Renal pelvis (tissue), 4 donors: ENCODE measurements around the gene SEZ6L. TPM values are rescaled to one million over a fixed set of nuclear protein-coding genes. Genes with fewer than 3 reads are reported as not detected.

ENCODE experiments used
- DNase-seq: peaks from one replicate; pipeline ENCODE4 v3.0.0-alpha.2; 2013
- polyA plus RNA-seq, 3 donors: library from polyadenylated mRNA; unstranded; fragments of 120-200 nt; gene quantifications; one replicate each; pipeline ENCODE4 v1.2.1, GENCODE V29; 2013; ENCODE audit not compliant: insufficient read length in 3 of 3

SEZ6L gene
- polyA plus RNA-seq, 3 donors, result 0.06 to 0.30 (median 0.26) TPM

DNA sequence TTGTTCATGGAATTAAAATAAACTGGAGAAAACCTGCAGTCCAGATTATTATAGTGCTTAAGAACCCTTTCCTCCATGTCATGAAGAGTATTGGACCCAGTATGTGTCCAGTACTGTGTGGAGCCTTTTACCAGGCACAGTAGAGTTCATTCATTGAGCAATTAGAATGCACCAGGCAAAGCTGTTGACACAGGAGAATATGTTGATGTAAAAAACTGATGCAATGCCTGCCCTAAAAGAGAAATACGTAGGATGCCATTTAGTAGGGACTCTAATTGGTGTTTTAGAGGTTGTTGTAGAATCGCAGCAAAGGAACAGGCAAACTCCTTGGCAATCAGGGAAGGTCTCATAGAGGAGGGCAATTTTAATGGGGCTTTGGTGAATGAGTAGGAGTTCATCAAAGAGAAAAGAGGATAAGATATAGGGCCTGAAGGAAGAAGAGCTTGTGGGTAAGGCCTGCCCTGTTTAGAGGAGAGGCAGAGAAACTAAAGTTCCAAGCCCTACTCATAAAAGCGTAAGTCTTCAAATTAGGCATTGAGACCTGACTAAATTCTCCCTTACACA lies 126.4 kb downstream of the SEZ6L start:
- DNase-seq, result no peak

DNA sequence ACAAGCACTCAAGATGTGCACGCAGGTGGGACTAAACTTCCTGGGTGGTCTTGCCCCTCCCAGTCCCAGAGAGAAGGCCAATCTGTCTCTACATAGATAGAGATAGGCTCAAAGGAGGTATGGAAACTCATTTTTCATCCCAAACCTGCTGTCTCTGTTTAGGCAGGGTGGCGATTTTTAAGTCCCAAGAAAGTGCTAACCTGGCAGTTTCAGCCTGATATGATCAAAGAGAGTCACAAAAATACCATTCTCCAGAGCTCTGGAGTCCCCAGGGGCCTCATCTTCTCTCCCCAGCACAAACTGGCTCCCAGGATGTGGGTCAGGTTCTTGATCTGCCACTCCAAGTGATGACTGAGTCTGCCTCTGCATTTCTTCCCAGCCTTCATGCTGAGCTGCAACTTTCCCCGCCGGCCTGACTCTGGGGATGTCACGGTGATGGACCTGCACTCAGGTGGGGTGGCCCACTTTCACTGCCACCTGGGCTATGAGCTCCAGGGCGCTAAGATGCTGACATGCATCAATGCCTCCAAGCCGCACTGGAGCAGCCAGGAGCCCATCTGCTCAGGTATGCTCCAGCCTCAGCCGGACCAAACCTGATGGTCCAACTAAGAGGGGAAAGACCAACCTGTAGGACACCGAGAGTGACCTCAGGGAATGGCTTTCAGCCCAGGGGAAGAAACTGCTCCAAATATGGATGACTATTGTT lies 129.5 kb downstream of the SEZ6L start:
- no peak for DNase-seq

DNA sequence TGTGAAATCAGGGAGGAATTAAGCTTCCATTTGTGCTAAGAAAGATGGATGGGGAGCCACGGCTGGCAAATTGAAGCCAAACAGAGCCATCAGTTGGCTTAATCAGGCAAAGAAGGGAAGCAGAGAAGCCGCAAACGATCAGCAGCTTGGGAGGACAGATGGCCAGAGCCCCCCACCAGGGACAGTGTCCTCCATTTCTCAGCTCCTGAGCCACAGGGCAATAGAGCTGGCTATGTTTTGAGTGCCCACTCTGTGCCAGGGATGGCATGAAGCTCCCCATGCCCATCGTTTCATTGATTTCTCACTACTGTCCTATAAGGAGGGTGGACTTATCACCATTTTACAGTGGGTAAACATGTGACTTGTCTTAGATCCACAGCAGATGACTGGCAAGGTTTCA lies 133.5 kb downstream of the SEZ6L start:
- DNase-seq, result no peak

DNA sequence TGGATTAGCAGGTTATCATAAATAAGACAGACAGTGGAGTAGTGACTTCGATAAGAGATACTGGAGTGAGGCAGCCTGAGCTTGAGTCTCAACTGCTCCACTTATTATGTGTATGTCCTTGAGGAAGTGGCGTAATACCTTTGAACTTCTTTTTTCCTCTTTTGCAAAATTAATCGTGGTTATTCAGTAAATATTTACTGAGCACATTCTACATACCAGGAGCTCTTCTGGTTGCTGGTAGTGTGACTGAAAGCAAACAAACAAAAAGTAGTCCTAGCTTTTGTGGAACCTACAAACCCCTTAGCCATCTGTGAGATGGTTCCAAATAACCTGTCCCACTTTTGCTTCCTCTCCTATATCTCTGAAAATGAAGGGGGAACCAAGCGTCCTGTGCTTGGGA lies 134.2 kb downstream of the SEZ6L start:
- DNase-seq, result no peak

DNA sequence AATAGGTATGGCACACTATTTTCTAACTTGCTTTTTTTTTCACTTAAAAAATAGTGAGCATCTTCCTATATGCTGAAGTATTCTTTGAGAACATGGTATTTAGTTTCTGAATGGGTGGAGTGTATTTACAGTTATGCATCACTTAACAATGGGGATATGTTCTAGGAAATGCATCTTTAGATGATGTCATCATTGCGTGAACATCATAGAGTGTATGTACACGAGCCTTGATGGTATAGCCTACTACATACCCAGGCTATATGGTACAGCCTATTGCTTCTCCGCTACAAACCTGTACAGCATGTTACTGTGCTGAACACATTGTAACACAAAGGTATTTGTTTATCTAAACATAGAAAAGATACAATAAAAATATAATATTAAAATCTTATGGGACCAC lies 135.5 kb downstream of the SEZ6L start:
- no peak for DNase-seq

DNA sequence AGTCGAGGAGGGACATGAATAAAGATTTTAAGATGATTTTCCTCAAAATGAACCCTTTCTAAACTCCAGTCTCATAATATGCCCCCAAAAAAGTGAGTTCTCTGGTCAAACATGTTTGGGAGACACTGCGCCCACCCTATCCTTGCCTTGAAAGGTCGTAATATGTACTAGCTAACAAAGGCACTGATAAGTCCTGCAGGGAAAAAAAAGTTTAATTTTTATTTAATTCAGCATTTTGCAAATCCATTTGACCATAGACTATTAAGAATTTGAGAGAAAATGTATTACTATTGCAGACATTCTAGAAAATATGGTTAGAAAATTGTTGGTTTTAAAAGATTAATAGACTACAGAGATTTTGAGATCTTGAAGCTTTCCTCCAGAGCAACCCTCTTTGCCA lies 139.2 kb downstream of the SEZ6L start:
- no peak for DNase-seq

DNA sequence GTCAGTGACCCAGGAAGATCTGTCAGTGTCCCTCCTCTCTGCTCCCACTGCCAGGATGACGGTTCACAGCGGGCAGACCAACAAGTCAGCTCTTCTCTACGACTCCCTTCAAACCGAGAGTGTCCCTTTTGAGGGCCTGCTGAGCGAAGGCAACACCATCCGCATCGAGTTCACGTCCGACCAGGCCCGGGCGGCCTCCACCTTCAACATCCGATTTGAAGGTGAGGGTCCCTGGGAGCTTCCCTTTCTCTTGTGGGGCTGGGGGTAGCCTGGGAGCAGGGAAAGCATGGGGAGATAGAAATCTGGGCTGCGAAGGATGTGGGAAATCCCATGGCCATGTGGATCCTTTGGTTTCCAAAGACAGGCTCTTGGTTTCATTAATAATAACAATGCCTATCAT lies 141.4 kb downstream of the SEZ6L start:
- no peak for DNase-seq

DNA sequence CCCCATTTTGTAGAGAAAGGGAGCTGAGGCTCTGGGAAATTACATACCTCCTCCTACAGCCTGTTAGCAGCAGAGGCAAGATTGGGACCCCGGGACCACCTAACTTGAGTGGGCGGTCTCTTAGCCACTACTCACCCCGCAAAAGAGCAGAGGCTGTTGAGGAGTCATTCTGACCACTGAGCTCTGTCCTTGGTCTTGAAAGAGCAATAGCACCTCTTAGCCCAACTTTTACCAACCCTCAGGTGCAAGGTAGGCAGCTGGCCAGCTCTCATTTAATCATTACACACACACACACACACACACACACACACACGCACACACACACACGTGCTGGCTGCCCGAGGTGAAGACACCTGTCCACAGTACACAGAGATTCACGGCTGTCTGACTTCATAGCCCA lies 144.0 kb downstream of the SEZ6L start:
- no peak for DNase-seq

DNA sequence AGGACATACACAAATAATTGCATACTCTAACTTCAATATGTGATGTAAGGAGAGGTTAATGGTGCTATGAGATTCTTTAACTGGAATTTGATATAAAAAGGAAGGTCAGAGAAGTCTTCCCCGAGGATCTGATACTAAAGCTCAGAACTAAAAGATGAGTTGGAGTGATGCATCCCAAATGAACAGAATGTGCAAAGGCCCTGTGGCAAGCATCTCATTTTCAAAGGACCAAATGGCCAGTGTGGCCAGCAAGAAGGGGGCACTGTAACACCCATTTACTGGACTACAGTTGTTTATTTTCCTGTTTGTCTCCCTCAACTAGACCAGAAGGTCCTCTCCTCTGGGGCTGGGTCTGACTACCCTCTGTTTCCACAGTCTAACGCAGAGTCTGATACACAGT lies 144.9 kb downstream of the SEZ6L start:
- DNase-seq, result no peak

DNA sequence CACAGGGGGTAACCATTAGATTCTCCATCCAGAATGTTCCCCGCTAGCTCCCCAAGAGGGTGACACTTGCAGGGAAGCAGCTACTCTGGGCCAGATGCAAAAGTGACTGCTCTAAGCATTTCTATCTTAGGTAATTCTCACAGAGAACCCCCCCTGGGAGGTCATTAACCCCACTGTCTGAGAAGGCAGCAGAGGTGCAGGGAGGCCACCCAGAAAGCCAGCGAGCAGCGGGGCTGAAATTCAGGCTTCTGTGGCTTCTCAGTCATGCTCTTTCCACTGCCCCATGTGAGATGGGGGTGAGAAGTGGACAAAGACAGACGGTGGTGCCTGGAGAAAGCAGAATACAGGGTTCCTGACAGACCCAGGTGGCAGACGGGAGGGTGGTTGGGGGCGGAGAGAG lies 145.4 kb downstream of the SEZ6L start:
- no peak for DNase-seq

DNA sequence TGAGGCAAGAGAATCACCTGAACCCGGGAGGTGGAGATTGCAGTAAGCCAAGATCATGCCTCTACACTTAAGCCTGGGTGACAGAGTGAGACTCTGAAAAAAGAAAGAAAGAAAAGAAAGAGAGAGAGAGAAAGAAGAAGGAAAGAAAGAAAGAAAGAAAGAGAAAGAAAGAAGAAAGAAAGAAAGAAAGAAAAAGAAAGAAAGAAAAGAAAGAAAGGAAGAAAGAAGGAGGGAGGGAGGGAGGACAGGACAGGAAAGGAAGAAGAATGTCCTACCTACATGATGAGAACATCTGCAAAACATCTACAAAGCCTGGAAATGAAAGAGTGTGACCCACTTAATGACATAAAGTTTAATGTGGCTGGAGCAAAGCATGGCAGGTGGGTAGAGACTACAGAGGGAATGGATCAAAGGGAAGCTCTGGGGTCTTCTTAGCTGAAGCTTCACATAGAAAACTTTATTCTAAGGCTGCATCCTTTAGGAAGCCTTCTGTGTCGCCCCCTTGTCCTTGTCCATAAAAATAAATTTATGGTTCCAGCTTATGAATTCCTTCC lies 147.5 kb downstream of the SEZ6L start:
- no peak for DNase-seq

- DNase-seq, result no peak
These were observed 149.7 kb downstream of the SEZ6L start for GRCh38 chr22:26318975-26319374.

GRCh38 chr22:26320447-26320846 lies 151.2 kb downstream of the SEZ6L start:
- no peak for DNase-seq

- no peak for DNase-seq
These were observed 152.2 kb downstream of the SEZ6L start for GRCh38 chr22:26321469-26321913.

GRCh38 chr22:26322179-26322905 lies 153.1 kb downstream of the SEZ6L start:
- DNase-seq, result no peak

DNA sequence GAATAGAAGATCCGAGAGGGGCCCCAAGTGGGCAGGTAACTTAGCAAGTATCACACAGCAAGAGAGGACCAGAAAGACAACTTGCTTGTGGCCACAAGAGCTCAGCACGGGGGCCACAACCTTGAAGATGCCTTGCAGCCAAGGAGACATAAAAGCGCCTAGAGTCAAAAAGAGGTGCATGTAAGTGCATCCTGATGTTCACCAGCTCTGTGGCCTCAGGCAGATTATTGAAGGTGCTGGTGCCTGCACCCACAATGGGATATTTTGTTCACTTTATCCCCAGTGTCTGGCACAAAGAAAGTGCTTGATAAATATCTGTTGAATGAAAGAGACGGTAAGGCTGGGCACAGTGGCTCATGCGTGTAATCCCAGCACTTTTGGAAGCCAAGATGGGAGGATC lies 153.8 kb downstream of the SEZ6L start:
- no peak for DNase-seq

DNA sequence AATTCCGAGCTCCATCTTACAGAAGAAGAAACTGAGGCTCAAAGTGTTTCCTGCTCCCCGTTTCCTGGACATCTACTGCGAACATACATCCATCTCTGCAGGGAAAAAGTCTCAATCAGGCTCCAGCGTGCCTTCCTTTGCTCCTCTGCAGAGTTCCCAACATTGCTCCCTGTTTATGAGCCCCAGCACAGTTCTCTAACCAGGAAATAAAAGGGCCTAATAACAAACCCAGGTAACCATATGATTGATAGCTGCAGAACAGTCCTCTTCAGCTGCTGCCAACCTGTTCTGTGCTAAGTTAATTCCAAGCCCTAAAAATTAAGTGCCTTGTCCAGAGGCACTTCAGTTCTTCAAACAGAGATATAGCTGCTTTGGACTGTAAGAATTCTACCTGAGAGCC lies 154.9 kb downstream of the SEZ6L start:
- DNase-seq, result no peak

- no peak for DNase-seq
These were observed 156.4 kb downstream of the SEZ6L start for GRCh38 chr22:26325641-26326040.

GRCh38 chr22:26326803-26327202 lies 157.5 kb downstream of the SEZ6L start:
- DNase-seq, result no peak

- DNase-seq, result no peak
These were observed 158.0 kb downstream of the SEZ6L start for GRCh38 chr22:26327306-26327705.

- no peak for DNase-seq
These were observed 159.0 kb downstream of the SEZ6L start for GRCh38 chr22:26328221-26328620.

- DNase-seq, result peak; percentile 16
These were observed 161.8 kb downstream of the SEZ6L start for GRCh38 chr22:26330971-26331625.
